GM13977 (cell line): ENCODE results near the gene KIAA1755.

ENCODE experiments used
- DNase-seq: peaks from one replicate; pipeline ENCODE4 v3.0.0; 2012; ENCODE audit warnings: low spot score
- CTCF ChIP-seq: IDR thresholded peaks from 2 replicates; pipeline ENCODE4 v1.5.1; 2012; ENCODE audit warnings: mild to moderate bottlenecking, control low read depth; ENCODE audit not compliant: insufficient read depth; ENCODE audit errors: extremely low read depth, missing control alignments
- in situ Hi-C: fragments of 300-500 bp; cut with MboI; formaldehyde crosslinking; loops from one replicate; pipeline ENCODE4 v1.12.0; 2022; ENCODE audit warnings: low sequenced_read_pairs, low pct_unique_long_range_greater_than_20kb, mixed read lengths, inconsistent platforms; ENCODE audit not compliant: unreplicated experiment

The KIAA1755 gene

GRCh38 chr20:38304845-38305447, 44.4 kb upstream of the KIAA1755 start:
- in situ Hi-C loops, result no loop called here
- DNase-seq, result peak; percentile 53
- TF ChIP-seq CTCF, result peak; percentile 61

GRCh38 chr20:38303908-38304379, 43.4 kb upstream of the KIAA1755 start, which contains the start of gene BPI:
BPI (plus strand) TSS chr20:38304156; CDS start chr20:38304224, 68 bp downstream.
- DNase-seq, result no peak
- TF ChIP-seq CTCF, result no peak
- in situ Hi-C loops, result no loop called here

GRCh38 chr20:38302786-38303185, 42.3 kb upstream of the KIAA1755 start:
- in situ Hi-C loops, result no loop called here
- DNase-seq, result no peak
- TF ChIP-seq CTCF, result no peak

- in situ Hi-C loops, result no loop called here
- no peak for DNase-seq
- no peak for TF ChIP-seq CTCF
Measured at GRCh38 chr20:38301309-38301708, 40.8 kb upstream of the KIAA1755 start.

GRCh38 chr20:38300438-38300837, 39.9 kb upstream of the KIAA1755 start:
- TF ChIP-seq CTCF, result no peak
- in situ Hi-C loops, result no loop called here
- DNase-seq, result no peak

GRCh38 chr20:38299963-38300362, 39.4 kb upstream of the KIAA1755 start:
- no peak for TF ChIP-seq CTCF
- in situ Hi-C loops, result no loop called here
- no peak for DNase-seq
